Activated naive CD8-positive, alpha-beta T cell treated with anti-CD3 and anti-CD28 coated beads, Interleukin-2, amount 50 U/mL, for 24 hours (primary cell): Measurements from ENCODE around the gene ANGEL2.

Experiments
- ATAC-seq: fragments of 150-1000 bp; cut with Tn5 transposase; one replicate; pipeline ENCODE4 v1.10.0; 2021
- DNase-seq: peaks from one replicate; pipeline ENCODE4 v3.0.0; 2021
- H3K27ac Mint-ChIP-seq: one replicate; pipeline ENCODE4 v1.8.0; 2021; ENCODE audit warnings: mild to moderate bottlenecking, mixed read lengths
- H3K27me3 Mint-ChIP-seq: one replicate; pipeline ENCODE4 v1.8.0; 2021; ENCODE audit warnings: mixed read lengths
- H3K36me3 Mint-ChIP-seq: one replicate; pipeline ENCODE4 v1.8.0; 2021; ENCODE audit warnings: low read depth, mixed read lengths
- H3K4me1 Mint-ChIP-seq: one replicate; pipeline ENCODE4 v1.8.0; 2021; ENCODE audit warnings: mixed read lengths
- H3K4me3 Mint-ChIP-seq: one replicate; pipeline ENCODE4 v1.8.0; 2021; ENCODE audit warnings: mild to moderate bottlenecking, moderate library complexity, mixed read lengths
- H3K9me3 Mint-ChIP-seq: one replicate; pipeline ENCODE4 v1.8.0; 2021; ENCODE audit warnings: mixed read lengths

ANGEL2 gene

DNA sequence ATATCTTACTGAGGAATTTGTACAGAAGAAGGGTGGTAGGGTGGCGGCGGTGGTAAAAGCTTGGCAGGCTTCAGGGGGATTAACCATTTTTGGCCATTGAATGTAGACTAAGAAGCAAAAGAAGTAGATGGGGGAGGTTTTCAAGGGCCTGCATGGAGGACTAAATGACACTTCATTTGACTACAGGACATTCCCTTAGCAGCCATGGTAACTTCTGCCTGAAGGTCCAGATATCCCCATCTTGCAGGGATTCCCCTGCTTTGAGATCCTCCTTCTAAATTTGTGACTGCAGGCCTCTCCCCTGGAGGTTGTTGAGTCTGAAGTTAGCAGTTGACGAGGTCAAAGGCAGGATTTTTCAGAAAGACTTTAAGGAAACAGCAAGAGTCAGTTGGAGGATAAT, 60.6 kb downstream of the ANGEL2 start:
- Mint-ChIP-seq H3K27me3 (peaks cover 46% of the 10 kb centered on the region), H3K4me1 (peaks cover 8% of the 10 kb centered on the region), H3K36me3 (peaks cover 2% of the 10 kb centered on the region), H3K9me3 (no peaks in the 10 kb centered on the region), H3K4me3 (no peak overlapping the region), H3K27ac (peak overlapping the region; percentile 24)
- DNase-seq, result no peak
- no peak for ATAC-seq

- Mint-ChIP-seq H3K27me3 (peaks cover 51% of the 10 kb centered on the region), H3K27ac (peak overlapping the region; percentile 24)
- ATAC-seq, result no peak
These were observed 61.2 kb downstream of the ANGEL2 start for GRCh38 chr1:212954514-212954913.

DNA sequence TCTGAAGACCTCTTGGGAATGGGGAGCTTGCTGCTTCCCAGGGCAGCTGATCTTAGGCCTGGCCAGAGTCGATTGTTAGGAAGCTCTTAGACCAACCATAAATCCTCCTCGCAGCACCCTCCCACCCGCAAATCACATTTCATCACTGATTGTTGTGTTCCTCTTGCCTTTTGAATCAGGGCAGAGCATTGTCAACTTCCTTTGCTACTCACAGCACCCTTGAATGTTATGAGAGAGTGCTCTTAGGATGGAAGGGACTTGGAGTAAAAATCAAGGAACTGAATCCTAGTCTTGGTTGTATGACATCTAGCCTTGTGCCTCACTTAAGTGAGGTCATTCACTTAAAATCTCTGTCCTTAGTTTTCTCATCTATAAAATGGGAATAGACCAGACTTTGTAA, 62.3 kb downstream of the ANGEL2 start:
- Mint-ChIP-seq H3K9me3 (peaks cover 5% of the 10 kb centered on the region), H3K27ac (no peak overlapping the region), H3K27me3 (peaks cover 59% of the 10 kb centered on the region), H3K4me3 (no peak overlapping the region), H3K36me3 (peaks cover 2% of the 10 kb centered on the region), H3K4me1 (peaks cover 9% of the 10 kb centered on the region)
- ATAC-seq (no peak), DNase-seq (no peak)

More at GRCh38 chr1:212954514-212954913, 61.2 kb downstream of the ANGEL2 start:
- Mint-ChIP-seq H3K4me1 (peaks cover 9% of the 10 kb centered on the region), H3K4me3 (no peak overlapping the region), H3K9me3 (no peaks in the 10 kb centered on the region), H3K36me3 (peaks cover 2% of the 10 kb centered on the region)
- no peak for DNase-seq

DNA sequence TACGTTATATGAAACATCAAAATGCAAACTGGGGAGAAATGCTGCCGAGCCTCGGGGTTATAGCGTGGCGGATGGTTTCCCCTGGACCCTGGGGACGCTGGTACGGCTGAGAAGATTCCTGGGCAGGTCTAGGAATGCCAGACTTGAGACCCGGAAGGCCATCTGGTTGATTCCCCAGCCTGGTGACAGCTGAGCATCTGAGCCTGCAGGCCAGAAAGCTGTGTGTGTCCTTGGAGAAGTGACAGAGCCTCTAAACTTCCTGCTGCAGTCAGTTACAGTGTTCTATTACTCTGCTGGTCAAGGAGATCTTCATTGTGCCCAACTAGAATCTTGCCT, 63.1 kb downstream of the ANGEL2 start:
- DNase-seq (no peak), ATAC-seq (no peak)
- H3K4me1 Mint-ChIP-seq, result peaks cover 9% of the 10 kb centered on the region
- H3K27ac Mint-ChIP-seq, result no peak overlapping the region
- peaks cover 60% of the 10 kb centered on the region for H3K27me3 Mint-ChIP-seq
- H3K36me3 Mint-ChIP-seq, result peaks cover 2% of the 10 kb centered on the region
- H3K9me3 Mint-ChIP-seq, result peaks cover 8% of the 10 kb centered on the region
- no peak overlapping the region for H3K4me3 Mint-ChIP-seq

- ATAC-seq (no peak), DNase-seq (no peak)
- H3K4me3 Mint-ChIP-seq, result peak overlapping the region; percentile 41
These were observed 63.6 kb downstream of the ANGEL2 start for GRCh38 chr1:212951947-212952640.

DNA sequence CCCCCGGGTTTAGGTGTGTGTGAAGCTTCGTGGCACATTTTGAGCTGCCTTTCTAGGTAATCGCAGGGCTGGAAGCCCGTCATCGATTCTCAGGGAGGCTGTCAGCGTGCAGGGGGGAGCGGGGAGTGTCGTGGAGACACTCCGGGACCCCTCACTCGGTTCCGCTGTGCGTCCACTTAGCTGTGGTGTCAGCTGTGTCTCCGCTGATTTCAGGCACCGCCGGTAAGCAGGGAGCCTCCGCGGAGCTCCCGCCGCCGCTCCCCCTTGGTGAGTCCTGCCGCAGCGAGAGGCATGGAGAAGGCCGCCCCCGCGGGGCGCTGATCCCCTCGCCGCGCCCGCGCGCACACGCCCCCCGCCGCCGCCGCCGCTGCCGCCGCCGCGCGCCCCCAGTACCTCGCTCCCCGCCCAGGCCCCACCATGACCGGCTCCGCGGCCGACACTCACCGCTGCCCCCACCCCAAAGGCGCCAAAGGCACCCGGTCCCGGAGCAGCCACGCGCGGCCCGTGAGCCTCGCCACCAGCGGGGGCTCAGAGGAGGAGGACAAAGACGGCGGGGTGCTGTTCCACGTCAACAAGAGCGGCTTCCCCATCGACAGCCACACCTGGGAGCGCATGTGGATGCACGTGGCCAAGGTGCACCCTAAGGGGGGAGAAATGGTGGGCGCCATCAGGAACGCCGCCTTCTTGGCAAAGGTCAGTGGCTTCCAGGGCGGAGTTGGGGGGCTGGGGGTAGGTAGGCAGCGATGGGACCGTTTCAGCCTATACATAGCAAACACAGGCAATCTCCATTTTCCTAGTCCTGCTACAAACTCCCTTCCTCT, 64.3 kb downstream of the ANGEL2 start:
- DNase-seq (no peak), ATAC-seq (no peak)
- Mint-ChIP-seq H3K4me3 (peak overlapping the region; percentile 73), H3K4me1 (peaks cover 9% of the 10 kb centered on the region), H3K9me3 (peaks cover 8% of the 10 kb centered on the region), H3K36me3 (peaks cover 2% of the 10 kb centered on the region), H3K27ac (no peak overlapping the region), H3K27me3 (peaks cover 53% of the 10 kb centered on the region)

More at GRCh38 chr1:212951947-212952640, 63.6 kb downstream of the ANGEL2 start:
- peaks cover 2% of the 10 kb centered on the region for H3K36me3 Mint-ChIP-seq
- H3K27ac Mint-ChIP-seq, result no peak overlapping the region
- peaks cover 8% of the 10 kb centered on the region for H3K9me3 Mint-ChIP-seq
- H3K27me3 Mint-ChIP-seq, result peaks cover 59% of the 10 kb centered on the region
- H3K4me1 Mint-ChIP-seq, result peaks cover 9% of the 10 kb centered on the region

GRCh38 chr1:212950243-212951125, 65.2 kb downstream of the ANGEL2 start, which contains the start of gene VASH2:
VASH2 (plus strand) TSS chr1:212950541; CDS start chr1:212951543, 1,002 bp downstream.
- Mint-ChIP-seq H3K4me1 (peaks cover 9% of the 10 kb centered on the region), H3K4me3 (peak within 1 kb of the TSS; percentile 73), H3K27me3 (peaks cover 44% of the 10 kb centered on the region), H3K27ac (no peak within 1 kb of the TSS), H3K36me3 (peaks cover 2% of the 10 kb centered on the region), H3K9me3 (peaks cover 8% of the 10 kb centered on the region)
- ATAC-seq (peak; percentile 97), DNase-seq (peak; percentile 67)

DNA sequence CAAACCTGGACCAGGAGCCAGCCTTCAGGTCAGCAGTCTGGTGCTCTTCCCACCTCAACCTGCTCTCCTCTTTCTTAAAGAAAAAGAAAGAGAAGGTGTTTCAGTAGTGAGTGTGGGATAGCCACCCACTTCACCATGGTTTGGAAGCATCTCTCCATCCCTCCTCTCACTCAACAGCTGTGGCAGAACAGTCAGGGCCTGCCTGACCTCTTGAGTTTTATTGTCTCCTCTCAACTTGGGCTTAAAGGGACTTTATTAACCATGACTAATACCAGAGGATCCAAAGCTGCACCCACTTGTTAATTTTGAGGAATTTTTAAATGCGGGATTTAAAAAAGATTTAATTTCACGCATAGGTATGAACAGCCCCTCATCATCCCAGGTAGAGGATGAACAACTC, 65.9 kb downstream of the ANGEL2 start:
- Mint-ChIP-seq H3K27ac (no peak overlapping the region), H3K4me1 (peaks cover 9% of the 10 kb centered on the region), H3K27me3 (peaks cover 44% of the 10 kb centered on the region), H3K36me3 (peaks cover 2% of the 10 kb centered on the region), H3K9me3 (peaks cover 8% of the 10 kb centered on the region), H3K4me3 (no peak overlapping the region)
- ATAC-seq (no peak), DNase-seq (no peak)

DNA sequence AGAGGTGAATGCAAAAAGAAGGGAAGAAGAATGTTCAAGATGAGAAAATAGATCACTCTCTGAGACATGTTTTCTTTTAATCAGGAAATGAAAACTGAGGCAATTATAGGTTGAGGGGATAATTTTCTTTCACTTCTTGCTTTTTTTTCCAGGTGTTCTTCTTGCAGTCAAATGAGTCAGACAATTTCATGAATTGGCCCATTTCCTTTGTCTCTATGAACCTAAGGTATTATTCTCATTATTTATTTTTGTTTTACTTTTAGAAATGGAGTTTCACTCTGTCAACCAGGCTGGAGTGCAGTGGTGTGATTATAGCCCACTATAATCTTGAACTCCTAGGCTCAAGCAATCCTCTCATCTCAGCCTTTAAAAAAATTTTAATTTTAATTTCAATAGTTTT, 68.8 kb downstream of the ANGEL2 start:
- ATAC-seq (no peak), DNase-seq (no peak)
- Mint-ChIP-seq H3K4me1 (peaks cover 9% of the 10 kb centered on the region), H3K36me3 (peaks cover 2% of the 10 kb centered on the region), H3K4me3 (no peak overlapping the region), H3K27me3 (peaks cover 29% of the 10 kb centered on the region), H3K27ac (no peak overlapping the region), H3K9me3 (peaks cover 8% of the 10 kb centered on the region)

DNA sequence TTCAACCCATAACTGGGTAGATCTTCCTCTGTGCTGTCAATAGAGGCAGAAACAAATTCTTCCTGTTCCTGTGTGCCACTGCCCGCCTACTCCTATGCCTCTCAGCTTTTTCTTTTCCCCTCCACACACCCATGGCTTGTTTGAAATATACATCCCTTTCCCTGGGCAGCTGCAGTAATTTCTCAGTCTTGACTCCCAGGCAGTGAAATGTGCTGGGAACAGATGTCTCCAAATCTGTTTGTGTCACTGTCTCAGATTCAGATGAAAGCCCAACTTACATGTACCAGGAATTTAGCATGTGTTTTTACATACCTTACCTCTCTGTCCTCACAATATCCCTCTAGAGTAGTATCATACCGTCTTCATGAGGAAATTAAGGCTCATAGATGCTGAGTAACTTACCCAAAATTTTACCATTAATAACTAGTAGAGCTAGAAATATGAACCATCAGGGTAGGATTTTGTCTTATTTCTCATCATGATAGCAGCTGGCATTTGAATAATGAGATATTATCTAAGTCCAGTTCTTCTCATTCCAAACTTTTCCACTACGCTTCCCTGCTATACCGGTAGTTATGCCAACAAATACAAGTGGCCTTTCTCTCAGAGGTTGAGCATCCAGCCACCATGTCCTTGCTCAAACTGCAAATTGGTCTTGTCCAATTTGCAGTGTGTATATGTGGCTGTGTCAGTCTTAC, 70.1 kb downstream of the ANGEL2 start:
- ATAC-seq (no peak), DNase-seq (no peak)
- Mint-ChIP-seq H3K27ac (no peak overlapping the region), H3K36me3 (peaks cover 2% of the 10 kb centered on the region), H3K27me3 (peaks cover 20% of the 10 kb centered on the region), H3K4me1 (peaks cover 4% of the 10 kb centered on the region), H3K9me3 (peaks cover 8% of the 10 kb centered on the region), H3K4me3 (no peak overlapping the region)

DNA sequence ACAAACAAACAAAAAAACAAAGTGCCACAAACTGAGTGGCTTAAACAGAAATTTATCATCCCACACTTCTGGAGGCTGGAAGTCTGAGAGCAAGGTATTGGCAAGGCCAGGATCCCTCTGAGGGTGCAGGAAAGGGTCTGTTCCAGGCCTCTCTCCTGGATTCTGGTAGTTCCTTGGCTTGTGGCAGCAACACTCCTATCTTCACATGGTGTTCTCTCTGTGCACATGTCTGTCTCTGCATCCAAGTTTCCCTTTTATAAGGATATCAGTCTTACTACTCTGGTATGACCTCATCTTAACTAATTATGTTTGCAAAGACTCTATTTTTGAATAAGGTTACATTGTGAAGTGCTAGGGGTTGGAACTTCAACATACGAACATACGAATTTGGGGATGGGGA, 70.6 kb downstream of the ANGEL2 start:
- no peak overlapping the region for H3K27ac Mint-ChIP-seq
- H3K36me3 Mint-ChIP-seq, result no peaks in the 10 kb centered on the region
- peaks cover 11% of the 10 kb centered on the region for H3K9me3 Mint-ChIP-seq
- peaks cover under 1% of the 10 kb centered on the region for H3K4me1 Mint-ChIP-seq
- no peak for ATAC-seq
- H3K27me3 Mint-ChIP-seq, result peaks cover 16% of the 10 kb centered on the region
- H3K4me3 Mint-ChIP-seq, result no peak overlapping the region
- DNase-seq, result no peak

DNA sequence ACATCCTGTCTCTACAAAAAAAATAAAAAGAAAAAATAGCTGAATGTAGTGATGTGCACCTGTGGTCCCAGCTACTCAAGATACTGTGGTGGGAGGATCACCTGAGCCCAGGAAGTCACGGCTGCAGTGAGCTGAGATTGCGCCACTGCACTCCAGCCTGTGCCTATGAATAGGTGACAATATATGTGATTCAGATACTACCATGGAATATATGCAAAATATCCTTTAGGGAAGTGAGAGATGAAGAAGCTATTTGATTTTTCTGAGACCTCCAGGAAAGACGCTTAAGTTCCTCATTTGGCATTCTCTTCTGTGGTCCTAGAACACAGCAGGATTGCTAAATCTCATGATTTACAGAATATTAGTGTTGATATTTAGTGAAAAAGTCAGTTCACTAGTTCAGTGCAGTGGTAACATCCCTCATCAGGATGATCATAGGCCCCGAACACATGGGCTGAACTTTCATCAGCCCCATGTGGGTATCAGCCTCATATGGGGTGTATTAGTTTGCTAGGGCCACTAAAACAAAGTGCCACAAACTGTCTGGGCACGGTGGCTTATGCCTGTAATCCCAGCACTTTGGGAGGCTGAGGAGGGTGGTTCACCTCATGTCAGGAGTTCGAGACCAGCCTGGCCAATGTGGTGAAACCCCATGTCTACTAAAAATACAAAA, 71.3 kb downstream of the ANGEL2 start:
- Mint-ChIP-seq H3K27me3 (peaks cover 10% of the 10 kb centered on the region), H3K4me3 (no peak overlapping the region), H3K4me1 (no peaks in the 10 kb centered on the region), H3K36me3 (no peaks in the 10 kb centered on the region), H3K27ac (no peak overlapping the region), H3K9me3 (peaks cover 15% of the 10 kb centered on the region)
- ATAC-seq (no peak), DNase-seq (no peak)

- DNase-seq, result no peak
- Mint-ChIP-seq H3K4me1 (no peaks in the 10 kb centered on the region), H3K27me3 (peaks cover 1% of the 10 kb centered on the region), H3K27ac (no peak overlapping the region), H3K4me3 (no peak overlapping the region), H3K36me3 (no peaks in the 10 kb centered on the region), H3K9me3 (peaks cover 10% of the 10 kb centered on the region)
- ATAC-seq, result no peak
These were observed 72.3 kb downstream of the ANGEL2 start for GRCh38 chr1:212943393-212943710.
